ENCODE data around the gene FLT3LG.
"Not testable (repeated sequence)": the region's sequence is repeated elsewhere in the genome, so short reads cannot be mapped to it uniquely, and the experiment has no call there.

Gene FLT3LG

GRCh38 chr19:49441210-49441959 is 32.6 kb upstream of the FLT3LG start, which contains the start of gene SLC17A7:
Gene SLC17A7, minus strand, starts transcription at chr19:49441527. Its CDS starts 148 bp downstream, at chr19:49441379.
- peak; percentile 66 for DNase-seq

GRCh38 chr19:49441960-49442350 is 32.1 kb upstream of the FLT3LG start:
- DNase-seq = no peak

- DNase-seq = no peak
Observed at GRCh38 chr19:49442354-49442753, 31.7 kb upstream of the FLT3LG start.

GRCh38 chr19:49442771-49443365 is 31.1 kb upstream of the FLT3LG start:
- DNase-seq = peak; percentile 53

- DNase-seq = peak; percentile 96
Observed at GRCh38 chr19:49443366-49444099, 30.5 kb upstream of the FLT3LG start.

GRCh38 chr19:49444100-49444700 is 29.8 kb upstream of the FLT3LG start:
- not testable (repeated sequence) for DNase-seq

- DNase-seq = no peak
Observed at GRCh38 chr19:49445997-49446396, 28.0 kb upstream of the FLT3LG start.

GRCh38 chr19:49447485-49448431 is 26.3 kb upstream of the FLT3LG start:
- no peak for DNase-seq

GRCh38 chr19:49448432-49448786 is 25.6 kb upstream of the FLT3LG start:
- no peak for DNase-seq

GRCh38 chr19:49450405-49450804 is 23.6 kb upstream of the FLT3LG start:
- DNase-seq = no peak

GRCh38 chr19:49451430-49452181 is 22.4 kb upstream of the FLT3LG start, which contains the start of gene PIH1D1:
Gene PIH1D1, minus strand, starts transcription at chr19:49451814. Its CDS starts 240 bp downstream, at chr19:49451574.
- peak; percentile 87 for DNase-seq

GRCh38 chr19:49453013-49453756 is 20.8 kb upstream of the FLT3LG start, which contains the start of gene ALDH16A1:
Gene ALDH16A1, plus strand, starts transcription at chr19:49453225. Its CDS starts 107 bp downstream, at chr19:49453332.
- DNase-seq = peak; percentile 97

- DNase-seq = no peak
Observed at GRCh38 chr19:49453757-49454240, 20.2 kb upstream of the FLT3LG start.

- no peak for DNase-seq
Observed at GRCh38 chr19:49455773-49456172, 18.2 kb upstream of the FLT3LG start.

- DNase-seq = no peak
Observed at GRCh38 chr19:49456326-49456725, 17.7 kb upstream of the FLT3LG start.

GRCh38 chr19:49458567-49458903 is 15.5 kb upstream of the FLT3LG start:
- DNase-seq = no peak

- no peak for DNase-seq
Observed at GRCh38 chr19:49459388-49459787, 14.6 kb upstream of the FLT3LG start.

- not testable (repeated sequence) for DNase-seq
Observed at GRCh38 chr19:49461130-49461529, 12.9 kb upstream of the FLT3LG start.

GRCh38 chr19:49461656-49462055 is 12.4 kb upstream of the FLT3LG start:
- DNase-seq = no peak

- no peak for DNase-seq
Observed at GRCh38 chr19:49462492-49462891, 11.5 kb upstream of the FLT3LG start.

All from activated T-cell treated with anti-CD3 and anti-CD28 coated beads, Interleukin-2, amount 50 U/mL, for 1 hour (primary cell).